ENCODE measurements around the gene ARID1B.

Gene ARID1B

GRCh38 chr6:156873654-156874380 is 96.6 kb downstream of the ARID1B start:
- Histone ChIP-seq H3K4me2 (ENCODE audit: low read depth, low read length) (no peak overlapping the region), H4K20me1 (ENCODE audit: insufficient read depth, low read length) (no peaks in the 10 kb centered on the region), H3K9ac (ENCODE audit: low read length) (no peak overlapping the region), H3K9me2 (replicated peaks; ENCODE audit: insufficient read depth, low read length) (no peaks in the 10 kb centered on the region), H3K79me2 (ENCODE audit: low read length) (peaks cover 100% of the 10 kb centered on the region), H3K4me1 (ENCODE audit: low read length) (no peaks in the 10 kb centered on the region), H3K36me3 (replicated peaks; ENCODE audit: insufficient read depth, low read length) (no peaks in the 10 kb centered on the region), H3K27me3 (replicated peaks; ENCODE audit: insufficient read depth, low read length) (no peaks in the 10 kb centered on the region), H3K4me3 (ENCODE audit: low read length) (no peak overlapping the region), H3K9me3 (replicated peaks; ENCODE audit: insufficient read depth, low read length) (no peaks in the 10 kb centered on the region), H3K27ac (ENCODE audit: low read length) (no peak overlapping the region), H2AFZ (ENCODE audit: low read length) (no peak overlapping the region), H3F3A (ENCODE audit: insufficient read depth, low read length) (no peaks in the 10 kb centered on the region)
- TF ChIP-seq CTCF (IDR thresholded peaks at IDR 0.05; ENCODE audit: low read length) = no peak
- no peak for TF ChIP-seq EZH2phosphoT487 (IDR thresholded peaks at IDR 0.05; ENCODE audit: low read length)
- no peak for TF ChIP-seq EZH2 (optimal IDR thresholded peaks at IDR 0.05; ENCODE audit: low read depth, low read length)
- no peak for DNase-seq

- Histone ChIP-seq H3K79me2 (ENCODE audit: low read length) (peaks cover 100% of the 10 kb centered on the region), H3F3A (ENCODE audit: insufficient read depth, low read length) (no peaks in the 10 kb centered on the region), H3K4me2 (ENCODE audit: low read depth, low read length) (no peak overlapping the region), H3K4me1 (ENCODE audit: low read length) (no peaks in the 10 kb centered on the region), H4K20me1 (ENCODE audit: insufficient read depth, low read length) (no peaks in the 10 kb centered on the region), H3K27ac (ENCODE audit: low read length) (no peak overlapping the region), H3K4me3 (ENCODE audit: low read length) (no peak overlapping the region), H3K9me2 (replicated peaks; ENCODE audit: insufficient read depth, low read length) (no peaks in the 10 kb centered on the region), H3K36me3 (replicated peaks; ENCODE audit: insufficient read depth, low read length) (no peaks in the 10 kb centered on the region), H3K27me3 (replicated peaks; ENCODE audit: insufficient read depth, low read length) (no peaks in the 10 kb centered on the region), H3K9me3 (replicated peaks; ENCODE audit: insufficient read depth, low read length) (no peaks in the 10 kb centered on the region), H3K9ac (ENCODE audit: low read length) (no peak overlapping the region), H2AFZ (ENCODE audit: low read length) (no peak overlapping the region)
- TF ChIP-seq EZH2 (optimal IDR thresholded peaks at IDR 0.05; ENCODE audit: low read depth, low read length) (no peak), EZH2phosphoT487 (IDR thresholded peaks at IDR 0.05; ENCODE audit: low read length) (no peak), CTCF (IDR thresholded peaks at IDR 0.05; ENCODE audit: low read length) (no peak)
- no peak for DNase-seq
These were observed 97.9 kb downstream of the ARID1B start for GRCh38 chr6:156875062-156875461.

- H3K9me2 ChIP-seq (replicated peaks; ENCODE audit: insufficient read depth, low read length) = no peaks in the 10 kb centered on the region
- peaks cover under 1% of the 10 kb centered on the region; the same call in 1 of the 2 replicates for H3K4me1 ChIP-seq (ENCODE audit: low read length)
- H3K4me3 ChIP-seq (ENCODE audit: low read length) = no peak overlapping the region
- no peak overlapping the region for H3K27ac ChIP-seq (ENCODE audit: low read length)
- no peak overlapping the region for H3K9ac ChIP-seq (ENCODE audit: low read length)
- TF ChIP-seq EZH2phosphoT487 (IDR thresholded peaks at IDR 0.05; ENCODE audit: low read length) (no peak), EZH2 (optimal IDR thresholded peaks at IDR 0.05; ENCODE audit: low read depth, low read length) (no peak), CTCF (IDR thresholded peaks at IDR 0.05; ENCODE audit: low read length) (no peak)
- DNase-seq = no peak
- no peaks in the 10 kb centered on the region for H3K36me3 ChIP-seq (replicated peaks; ENCODE audit: insufficient read depth, low read length)
- H3K27me3 ChIP-seq (replicated peaks; ENCODE audit: insufficient read depth, low read length) = no peaks in the 10 kb centered on the region
- peaks cover 99% of the 10 kb centered on the region for H3K79me2 ChIP-seq (ENCODE audit: low read length)
- H3K4me2 ChIP-seq (ENCODE audit: low read depth, low read length) = no peak overlapping the region
- H4K20me1 ChIP-seq (ENCODE audit: insufficient read depth, low read length) = no peaks in the 10 kb centered on the region
- no peaks in the 10 kb centered on the region for H3K9me3 ChIP-seq (replicated peaks; ENCODE audit: insufficient read depth, low read length)
- H2AFZ ChIP-seq (ENCODE audit: low read length) = no peak overlapping the region
- H3F3A ChIP-seq (ENCODE audit: insufficient read depth, low read length) = no peaks in the 10 kb centered on the region
These were observed 99.1 kb downstream of the ARID1B start for GRCh38 chr6:156876302-156876701.

Measured in MM.1S (cell line).